ENCODE measurements around the gene UBE2G1. TPM values are rescaled to one million over a fixed set of nuclear protein-coding genes. Genes with fewer than 3 reads are reported as not detected.

The UBE2G1 gene
- total RNA-seq, 1 donor = 36.2 TPM

- Histone ChIP-seq H3K4me2 (ENCODE audit: insufficient read depth, low read length) (no peak overlapping the region), H3K79me2 (ENCODE audit: insufficient read depth, low read length) (peaks cover 91% of the 10 kb centered on the region), H3K4me1 (ENCODE audit: insufficient read depth, low read length) (peaks cover 14% of the 10 kb centered on the region), H3K4me3 (ENCODE audit: insufficient read depth, low read length) (no peak overlapping the region), H2AFZ (ENCODE audit: low read length) (no peak overlapping the region), H3K36me3 (ENCODE audit: insufficient read depth, low read length) (no peaks in the 10 kb centered on the region), H3K9me3 (ENCODE audit: low read depth, low read length) (no peaks in the 10 kb centered on the region), H3K27ac (ENCODE audit: low read depth, low read length) (no peak overlapping the region), H3K27me3 (ENCODE audit: insufficient read depth, low read length) (no peaks in the 10 kb centered on the region), H4K20me1 (ENCODE audit: insufficient read depth, low read length) (peaks cover 41% of the 10 kb centered on the region)
- no peak for DNase-seq (ENCODE audit: insufficient read length, low spot score, missing footprints)
- TF ChIP-seq, protein P1, sequence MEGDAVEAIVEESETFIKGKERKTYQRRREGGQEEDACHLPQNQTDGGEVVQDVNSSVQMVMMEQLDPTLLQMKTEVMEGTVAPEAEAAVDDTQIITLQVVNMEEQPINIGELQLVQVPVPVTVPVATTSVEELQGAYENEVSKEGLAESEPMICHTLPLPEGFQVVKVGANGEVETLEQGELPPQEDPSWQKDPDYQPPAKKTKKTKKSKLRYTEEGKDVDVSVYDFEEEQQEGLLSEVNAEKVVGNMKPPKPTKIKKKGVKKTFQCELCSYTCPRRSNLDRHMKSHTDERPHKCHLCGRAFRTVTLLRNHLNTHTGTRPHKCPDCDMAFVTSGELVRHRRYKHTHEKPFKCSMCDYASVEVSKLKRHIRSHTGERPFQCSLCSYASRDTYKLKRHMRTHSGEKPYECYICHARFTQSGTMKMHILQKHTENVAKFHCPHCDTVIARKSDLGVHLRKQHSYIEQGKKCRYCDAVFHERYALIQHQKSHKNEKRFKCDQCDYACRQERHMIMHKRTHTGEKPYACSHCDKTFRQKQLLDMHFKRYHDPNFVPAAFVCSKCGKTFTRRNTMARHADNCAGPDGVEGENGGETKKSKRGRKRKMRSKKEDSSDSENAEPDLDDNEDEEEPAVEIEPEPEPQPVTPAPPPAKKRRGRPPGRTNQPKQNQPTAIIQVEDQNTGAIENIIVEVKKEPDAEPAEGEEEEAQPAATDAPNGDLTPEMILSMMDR (IDR thresholded peaks at IDR 0.05; ENCODE audit: extremely low read depth, low read depth, low read length) = no peak
Measured at GRCh38 chr17:4334332-4334731, 32.1 kb downstream of the UBE2G1 start.

DNA sequence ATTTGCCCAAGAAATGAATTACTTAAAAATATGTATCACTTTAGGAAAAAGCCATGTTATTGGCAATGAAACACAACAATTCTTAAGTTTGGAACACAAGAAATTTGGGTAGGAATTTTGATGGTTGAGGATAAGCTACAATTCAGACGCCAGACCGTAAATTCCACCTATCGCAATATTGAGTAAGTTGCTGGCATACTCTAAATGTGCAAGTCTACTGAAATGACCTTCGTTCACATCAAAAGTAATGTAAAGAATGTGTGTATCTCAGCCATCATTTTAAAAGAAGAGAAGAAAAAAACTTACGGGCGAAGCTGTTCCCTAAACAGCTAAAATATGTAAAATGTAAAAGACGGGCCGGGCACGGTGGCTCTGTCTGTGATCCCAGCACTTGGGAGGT lies 33.4 kb downstream of the UBE2G1 start:
- TF ChIP-seq, protein P1 (IDR thresholded peaks at IDR 0.05; ENCODE audit: extremely low read depth, low read depth, low read length) = no peak
- Histone ChIP-seq H3K27me3 (ENCODE audit: insufficient read depth, low read length) (no peaks in the 10 kb centered on the region), H3K9me3 (ENCODE audit: low read depth, low read length) (no peaks in the 10 kb centered on the region), H3K4me3 (ENCODE audit: insufficient read depth, low read length) (no peak overlapping the region), H3K36me3 (ENCODE audit: insufficient read depth, low read length) (no peaks in the 10 kb centered on the region), H3K27ac (ENCODE audit: low read depth, low read length) (peak overlapping the region; percentile 0), H4K20me1 (ENCODE audit: insufficient read depth, low read length) (peaks cover 39% of the 10 kb centered on the region), H2AFZ (ENCODE audit: low read length) (no peak overlapping the region), H3K79me2 (ENCODE audit: insufficient read depth, low read length) (peaks cover 91% of the 10 kb centered on the region), H3K4me2 (ENCODE audit: insufficient read depth, low read length) (no peak overlapping the region), H3K4me1 (ENCODE audit: insufficient read depth, low read length) (peaks cover 20% of the 10 kb centered on the region)
- no peak for DNase-seq (ENCODE audit: insufficient read length, low spot score, missing footprints)

DNA sequence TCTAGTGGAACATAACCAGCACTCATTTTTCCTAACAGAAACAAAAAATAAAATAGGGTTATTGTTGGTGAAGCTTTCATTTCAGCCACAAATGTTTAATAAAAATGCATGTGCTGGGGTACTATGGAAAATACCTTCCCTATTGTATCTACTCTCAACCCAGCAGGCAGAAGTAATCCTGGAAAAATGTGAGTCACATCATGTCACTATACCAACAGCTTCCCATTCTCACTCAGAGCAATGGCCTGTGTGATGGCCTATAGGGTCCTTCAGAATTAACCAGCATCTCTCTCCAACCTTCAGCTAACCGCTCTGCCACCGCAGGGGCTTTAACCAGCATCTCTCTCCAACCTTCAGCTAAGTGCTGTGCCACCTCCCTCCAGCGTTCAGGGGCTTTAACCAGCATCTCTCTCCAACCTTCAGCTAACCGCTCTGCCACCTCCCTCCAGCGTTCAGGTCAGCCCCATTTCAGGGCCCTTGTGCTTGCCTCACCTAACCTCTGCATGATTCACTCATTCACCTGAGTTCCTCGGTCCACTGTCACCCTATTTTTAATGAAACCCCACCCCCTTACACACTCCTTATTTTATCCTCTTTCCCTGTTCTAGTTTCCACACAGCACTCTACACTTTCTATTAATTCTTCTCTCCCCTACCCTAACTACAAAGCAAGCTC lies 34.0 kb downstream of the UBE2G1 start:
- no peaks in the 10 kb centered on the region for H3K27me3 ChIP-seq (ENCODE audit: insufficient read depth, low read length)
- H3K4me3 ChIP-seq (ENCODE audit: insufficient read depth, low read length) = no peak overlapping the region
- peak overlapping the region; percentile 0 for H3K27ac ChIP-seq (ENCODE audit: low read depth, low read length)
- TF ChIP-seq, protein P1 (IDR thresholded peaks at IDR 0.05; ENCODE audit: extremely low read depth, low read depth, low read length) = no peak
- H3K4me2 ChIP-seq (ENCODE audit: insufficient read depth, low read length) = no peak overlapping the region
- H3K4me1 ChIP-seq (ENCODE audit: insufficient read depth, low read length) = peaks cover 26% of the 10 kb centered on the region
- DNase-seq (ENCODE audit: insufficient read length, low spot score, missing footprints) = no peak
- H4K20me1 ChIP-seq (ENCODE audit: insufficient read depth, low read length) = peaks cover 41% of the 10 kb centered on the region
- H2AFZ ChIP-seq (ENCODE audit: low read length) = no peak overlapping the region
- H3K79me2 ChIP-seq (ENCODE audit: insufficient read depth, low read length) = peaks cover 90% of the 10 kb centered on the region
- H3K36me3 ChIP-seq (ENCODE audit: insufficient read depth, low read length) = no peaks in the 10 kb centered on the region
- no peaks in the 10 kb centered on the region for H3K9me3 ChIP-seq (ENCODE audit: low read depth, low read length)

DNA sequence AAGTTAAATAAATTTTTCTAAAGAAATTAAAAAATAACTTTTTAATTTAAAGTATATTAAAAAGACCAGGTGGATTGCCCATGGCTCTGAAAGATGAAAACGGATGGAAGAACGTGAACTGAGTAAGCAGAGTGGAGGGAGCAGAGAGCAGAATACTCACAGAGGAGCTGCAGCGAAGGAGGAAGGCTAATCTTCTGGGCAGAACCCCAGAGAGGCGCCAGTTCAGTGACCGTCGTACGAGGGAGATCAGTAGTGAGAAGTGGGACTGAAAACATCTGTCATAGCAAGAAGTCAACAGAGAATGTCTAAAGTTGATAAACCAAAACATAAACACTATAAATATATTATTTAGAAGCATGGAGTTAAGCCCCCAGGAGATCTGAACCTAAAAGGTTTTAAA lies 34.9 kb downstream of the UBE2G1 start:
- no peak overlapping the region for H3K4me2 ChIP-seq (ENCODE audit: insufficient read depth, low read length)
- H2AFZ ChIP-seq (ENCODE audit: low read length) = no peak overlapping the region
- H3K9me3 ChIP-seq (ENCODE audit: low read depth, low read length) = no peaks in the 10 kb centered on the region
- peaks cover 90% of the 10 kb centered on the region for H3K79me2 ChIP-seq (ENCODE audit: insufficient read depth, low read length)
- H3K27ac ChIP-seq (ENCODE audit: low read depth, low read length) = peak overlapping the region; percentile 23
- H3K27me3 ChIP-seq (ENCODE audit: insufficient read depth, low read length) = no peaks in the 10 kb centered on the region
- H3K4me1 ChIP-seq (ENCODE audit: insufficient read depth, low read length) = peaks cover 30% of the 10 kb centered on the region
- TF ChIP-seq, protein P1 (IDR thresholded peaks at IDR 0.05; ENCODE audit: extremely low read depth, low read depth, low read length) = no peak
- H3K36me3 ChIP-seq (ENCODE audit: insufficient read depth, low read length) = no peaks in the 10 kb centered on the region
- DNase-seq (ENCODE audit: insufficient read length, low spot score, missing footprints) = no peak
- peaks cover 43% of the 10 kb centered on the region for H4K20me1 ChIP-seq (ENCODE audit: insufficient read depth, low read length)
- no peak overlapping the region for H3K4me3 ChIP-seq (ENCODE audit: insufficient read depth, low read length)

Data from osteoblast (primary cell).